ENCODE measurements around the gene KIAA1614. TPM values are rescaled to one million over a fixed set of nuclear protein-coding genes. Genes with fewer than 3 reads are reported as not detected.

KIAA1614 gene
- total and polyA plus RNA-seq, 10 of the 15 experiments (the other 5 are each of a cell fraction or from before 2014, with no cell fraction given), result 0.03 to 1.0 (median 0.26) TPM; not detected in 1

DNA sequence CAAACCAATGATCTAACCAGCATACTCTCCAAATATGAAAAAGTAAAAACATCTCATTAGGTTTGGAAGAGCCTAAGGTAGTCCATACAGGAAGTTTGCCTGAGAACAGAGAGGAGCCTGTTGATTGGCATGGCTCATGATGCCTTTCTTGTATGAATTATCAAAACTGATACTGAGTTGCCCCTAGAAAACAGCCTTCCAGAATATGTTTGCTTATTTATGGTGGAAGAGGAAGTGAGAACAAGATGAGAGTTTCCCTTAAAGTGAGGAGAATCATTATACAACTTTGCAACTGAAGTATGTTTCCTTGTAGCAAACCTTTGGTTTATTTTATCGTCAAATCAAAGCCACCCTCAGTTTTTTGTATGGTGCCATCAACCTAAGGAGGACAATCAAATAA lies 23.8 kb upstream of the KIAA1614 start (continued):
- TF ChIP-seq, protein P1, sequence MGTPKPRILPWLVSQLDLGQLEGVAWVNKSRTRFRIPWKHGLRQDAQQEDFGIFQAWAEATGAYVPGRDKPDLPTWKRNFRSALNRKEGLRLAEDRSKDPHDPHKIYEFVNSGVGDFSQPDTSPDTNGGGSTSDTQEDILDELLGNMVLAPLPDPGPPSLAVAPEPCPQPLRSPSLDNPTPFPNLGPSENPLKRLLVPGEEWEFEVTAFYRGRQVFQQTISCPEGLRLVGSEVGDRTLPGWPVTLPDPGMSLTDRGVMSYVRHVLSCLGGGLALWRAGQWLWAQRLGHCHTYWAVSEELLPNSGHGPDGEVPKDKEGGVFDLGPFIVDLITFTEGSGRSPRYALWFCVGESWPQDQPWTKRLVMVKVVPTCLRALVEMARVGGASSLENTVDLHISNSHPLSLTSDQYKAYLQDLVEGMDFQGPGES (IDR thresholded peaks at IDR 0.05), result no peak
- TF ChIP-seq, protein P2, sequence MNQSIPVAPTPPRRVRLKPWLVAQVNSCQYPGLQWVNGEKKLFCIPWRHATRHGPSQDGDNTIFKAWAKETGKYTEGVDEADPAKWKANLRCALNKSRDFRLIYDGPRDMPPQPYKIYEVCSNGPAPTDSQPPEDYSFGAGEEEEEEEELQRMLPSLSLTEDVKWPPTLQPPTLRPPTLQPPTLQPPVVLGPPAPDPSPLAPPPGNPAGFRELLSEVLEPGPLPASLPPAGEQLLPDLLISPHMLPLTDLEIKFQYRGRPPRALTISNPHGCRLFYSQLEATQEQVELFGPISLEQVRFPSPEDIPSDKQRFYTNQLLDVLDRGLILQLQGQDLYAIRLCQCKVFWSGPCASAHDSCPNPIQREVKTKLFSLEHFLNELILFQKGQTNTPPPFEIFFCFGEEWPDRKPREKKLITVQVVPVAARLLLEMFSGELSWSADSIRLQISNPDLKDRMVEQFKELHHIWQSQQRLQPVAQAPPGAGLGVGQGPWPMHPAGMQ (IDR thresholded peaks at IDR 0.05; ENCODE audit: borderline replicate concordance), result no peak
- TF ChIP-seq STAT1 (conservative IDR thresholded peaks at IDR 0.05), result no peak
- TF ChIP-seq PML (IDR thresholded peaks at IDR 0.05; ENCODE audit: low read length), result no peak
- no peak for TF ChIP-seq STAT3 (IDR thresholded peaks at IDR 0.05; ENCODE audit: low read depth, low read length)
- TF ChIP-seq NFXL1 (IDR thresholded peaks at IDR 0.05; ENCODE audit: borderline replicate concordance), result no peak
- TF ChIP-seq, protein P3, sequence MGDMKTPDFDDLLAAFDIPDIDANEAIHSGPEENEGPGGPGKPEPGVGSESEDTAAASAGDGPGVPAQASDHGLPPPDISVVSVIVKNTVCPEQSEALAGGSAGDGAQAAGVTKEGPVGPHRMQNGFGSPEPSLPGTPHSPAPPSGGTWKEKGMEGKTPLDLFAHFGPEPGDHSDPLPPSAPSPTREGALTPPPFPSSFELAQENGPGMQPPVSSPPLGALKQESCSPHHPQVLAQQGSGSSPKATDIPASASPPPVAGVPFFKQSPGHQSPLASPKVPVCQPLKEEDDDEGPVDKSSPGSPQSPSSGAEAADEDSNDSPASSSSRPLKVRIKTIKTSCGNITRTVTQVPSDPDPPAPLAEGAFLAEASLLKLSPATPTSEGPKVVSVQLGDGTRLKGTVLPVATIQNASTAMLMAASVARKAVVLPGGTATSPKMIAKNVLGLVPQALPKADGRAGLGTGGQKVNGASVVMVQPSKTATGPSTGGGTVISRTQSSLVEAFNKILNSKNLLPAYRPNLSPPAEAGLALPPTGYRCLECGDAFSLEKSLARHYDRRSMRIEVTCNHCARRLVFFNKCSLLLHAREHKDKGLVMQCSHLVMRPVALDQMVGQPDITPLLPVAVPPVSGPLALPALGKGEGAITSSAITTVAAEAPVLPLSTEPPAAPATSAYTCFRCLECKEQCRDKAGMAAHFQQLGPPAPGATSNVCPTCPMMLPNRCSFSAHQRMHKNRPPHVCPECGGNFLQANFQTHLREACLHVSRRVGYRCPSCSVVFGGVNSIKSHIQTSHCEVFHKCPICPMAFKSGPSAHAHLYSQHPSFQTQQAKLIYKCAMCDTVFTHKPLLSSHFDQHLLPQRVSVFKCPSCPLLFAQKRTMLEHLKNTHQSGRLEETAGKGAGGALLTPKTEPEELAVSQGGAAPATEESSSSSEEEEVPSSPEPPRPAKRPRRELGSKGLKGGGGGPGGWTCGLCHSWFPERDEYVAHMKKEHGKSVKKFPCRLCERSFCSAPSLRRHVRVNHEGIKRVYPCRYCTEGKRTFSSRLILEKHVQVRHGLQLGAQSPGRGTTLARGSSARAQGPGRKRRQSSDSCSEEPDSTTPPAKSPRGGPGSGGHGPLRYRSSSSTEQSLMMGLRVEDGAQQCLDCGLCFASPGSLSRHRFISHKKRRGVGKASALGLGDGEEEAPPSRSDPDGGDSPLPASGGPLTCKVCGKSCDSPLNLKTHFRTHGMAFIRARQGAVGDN (IDR thresholded peaks at IDR 0.05), result peak; percentile 75; the same call in 1 of the 2 replicates
- TF ChIP-seq JUND (IDR thresholded peaks at IDR 0.05; ENCODE audit: low read depth, low read length), result no peak
- TF ChIP-seq, protein P4, sequence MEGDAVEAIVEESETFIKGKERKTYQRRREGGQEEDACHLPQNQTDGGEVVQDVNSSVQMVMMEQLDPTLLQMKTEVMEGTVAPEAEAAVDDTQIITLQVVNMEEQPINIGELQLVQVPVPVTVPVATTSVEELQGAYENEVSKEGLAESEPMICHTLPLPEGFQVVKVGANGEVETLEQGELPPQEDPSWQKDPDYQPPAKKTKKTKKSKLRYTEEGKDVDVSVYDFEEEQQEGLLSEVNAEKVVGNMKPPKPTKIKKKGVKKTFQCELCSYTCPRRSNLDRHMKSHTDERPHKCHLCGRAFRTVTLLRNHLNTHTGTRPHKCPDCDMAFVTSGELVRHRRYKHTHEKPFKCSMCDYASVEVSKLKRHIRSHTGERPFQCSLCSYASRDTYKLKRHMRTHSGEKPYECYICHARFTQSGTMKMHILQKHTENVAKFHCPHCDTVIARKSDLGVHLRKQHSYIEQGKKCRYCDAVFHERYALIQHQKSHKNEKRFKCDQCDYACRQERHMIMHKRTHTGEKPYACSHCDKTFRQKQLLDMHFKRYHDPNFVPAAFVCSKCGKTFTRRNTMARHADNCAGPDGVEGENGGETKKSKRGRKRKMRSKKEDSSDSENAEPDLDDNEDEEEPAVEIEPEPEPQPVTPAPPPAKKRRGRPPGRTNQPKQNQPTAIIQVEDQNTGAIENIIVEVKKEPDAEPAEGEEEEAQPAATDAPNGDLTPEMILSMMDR (IDR thresholded peaks at IDR 0.05 in 2 of 3, conservative IDR thresholded peaks at IDR 0.05 in 1 of 3; ENCODE audit: control insufficient read depth in 2 of 3, extremely low read depth in 1 of 3, insufficient read depth in 1 of 3, low read depth in 3 of 3, low read length in 3 of 3), result no peak
- TF ChIP-seq, protein P5, sequence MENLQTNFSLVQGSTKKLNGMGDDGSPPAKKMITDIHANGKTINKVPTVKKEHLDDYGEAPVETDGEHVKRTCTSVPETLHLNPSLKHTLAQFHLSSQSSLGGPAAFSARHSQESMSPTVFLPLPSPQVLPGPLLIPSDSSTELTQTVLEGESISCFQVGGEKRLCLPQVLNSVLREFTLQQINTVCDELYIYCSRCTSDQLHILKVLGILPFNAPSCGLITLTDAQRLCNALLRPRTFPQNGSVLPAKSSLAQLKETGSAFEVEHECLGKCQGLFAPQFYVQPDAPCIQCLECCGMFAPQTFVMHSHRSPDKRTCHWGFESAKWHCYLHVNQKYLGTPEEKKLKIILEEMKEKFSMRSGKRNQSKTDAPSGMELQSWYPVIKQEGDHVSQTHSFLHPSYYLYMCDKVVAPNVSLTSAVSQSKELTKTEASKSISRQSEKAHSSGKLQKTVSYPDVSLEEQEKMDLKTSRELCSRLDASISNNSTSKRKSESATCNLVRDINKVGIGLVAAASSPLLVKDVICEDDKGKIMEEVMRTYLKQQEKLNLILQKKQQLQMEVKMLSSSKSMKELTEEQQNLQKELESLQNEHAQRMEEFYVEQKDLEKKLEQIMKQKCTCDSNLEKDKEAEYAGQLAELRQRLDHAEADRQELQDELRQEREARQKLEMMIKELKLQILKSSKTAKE (IDR thresholded peaks at IDR 0.05; ENCODE audit: low read depth, poor library complexity, severe bottlenecking), result peak; percentile 23
- TF ChIP-seq, protein P6, sequence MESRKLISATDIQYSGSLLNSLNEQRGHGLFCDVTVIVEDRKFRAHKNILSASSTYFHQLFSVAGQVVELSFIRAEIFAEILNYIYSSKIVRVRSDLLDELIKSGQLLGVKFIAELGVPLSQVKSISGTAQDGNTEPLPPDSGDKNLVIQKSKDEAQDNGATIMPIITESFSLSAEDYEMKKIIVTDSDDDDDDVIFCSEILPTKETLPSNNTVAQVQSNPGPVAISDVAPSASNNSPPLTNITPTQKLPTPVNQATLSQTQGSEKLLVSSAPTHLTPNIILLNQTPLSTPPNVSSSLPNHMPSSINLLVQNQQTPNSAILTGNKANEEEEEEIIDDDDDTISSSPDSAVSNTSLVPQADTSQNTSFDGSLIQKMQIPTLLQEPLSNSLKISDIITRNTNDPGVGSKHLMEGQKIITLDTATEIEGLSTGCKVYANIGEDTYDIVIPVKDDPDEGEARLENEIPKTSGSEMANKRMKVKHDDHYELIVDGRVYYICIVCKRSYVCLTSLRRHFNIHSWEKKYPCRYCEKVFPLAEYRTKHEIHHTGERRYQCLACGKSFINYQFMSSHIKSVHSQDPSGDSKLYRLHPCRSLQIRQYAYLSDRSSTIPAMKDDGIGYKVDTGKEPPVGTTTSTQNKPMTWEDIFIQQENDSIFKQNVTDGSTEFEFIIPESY (IDR thresholded peaks at IDR 0.05), result no peak
- TF ChIP-seq TCF7 (IDR thresholded peaks at IDR 0.05; ENCODE audit: borderline replicate concordance), result no peak
- TF ChIP-seq, protein P7, sequence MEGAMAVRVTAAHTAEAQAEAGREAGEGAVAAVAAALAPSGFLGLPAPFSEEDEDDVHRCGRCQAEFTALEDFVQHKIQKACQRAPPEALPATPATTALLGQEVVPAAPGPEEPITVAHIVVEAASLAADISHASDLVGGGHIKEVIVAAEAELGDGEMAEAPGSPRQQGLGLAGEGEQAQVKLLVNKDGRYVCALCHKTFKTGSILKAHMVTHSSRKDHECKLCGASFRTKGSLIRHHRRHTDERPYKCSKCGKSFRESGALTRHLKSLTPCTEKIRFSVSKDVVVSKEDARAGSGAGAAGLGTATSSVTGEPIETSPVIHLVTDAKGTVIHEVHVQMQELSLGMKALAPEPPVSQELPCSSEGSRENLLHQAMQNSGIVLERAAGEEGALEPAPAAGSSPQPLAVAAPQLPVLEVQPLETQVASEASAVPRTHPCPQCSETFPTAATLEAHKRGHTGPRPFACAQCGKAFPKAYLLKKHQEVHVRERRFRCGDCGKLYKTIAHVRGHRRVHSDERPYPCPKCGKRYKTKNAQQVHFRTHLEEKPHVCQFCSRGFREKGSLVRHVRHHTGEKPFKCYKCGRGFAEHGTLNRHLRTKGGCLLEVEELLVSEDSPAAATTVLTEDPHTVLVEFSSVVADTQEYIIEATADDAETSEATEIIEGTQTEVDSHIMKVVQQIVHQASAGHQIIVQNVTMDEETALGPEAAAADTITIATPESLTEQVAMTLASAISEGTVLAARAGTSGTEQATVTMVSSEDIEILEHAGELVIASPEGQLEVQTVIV (IDR thresholded peaks at IDR 0.05; ENCODE audit: borderline replicate concordance, partially characterized antibody), result no peak
- TF ChIP-seq GABPA (IDR thresholded peaks at IDR 0.05; ENCODE audit: low read depth), result no peak

Data from GM12878 (cell line).